ENCODE measurements around the gene KCTD7.
"Not testable (repeated sequence)": the region's sequence is repeated elsewhere in the genome, so short reads cannot be mapped to it uniquely, and the experiment has no call there.

KCTD7 gene

DNA sequence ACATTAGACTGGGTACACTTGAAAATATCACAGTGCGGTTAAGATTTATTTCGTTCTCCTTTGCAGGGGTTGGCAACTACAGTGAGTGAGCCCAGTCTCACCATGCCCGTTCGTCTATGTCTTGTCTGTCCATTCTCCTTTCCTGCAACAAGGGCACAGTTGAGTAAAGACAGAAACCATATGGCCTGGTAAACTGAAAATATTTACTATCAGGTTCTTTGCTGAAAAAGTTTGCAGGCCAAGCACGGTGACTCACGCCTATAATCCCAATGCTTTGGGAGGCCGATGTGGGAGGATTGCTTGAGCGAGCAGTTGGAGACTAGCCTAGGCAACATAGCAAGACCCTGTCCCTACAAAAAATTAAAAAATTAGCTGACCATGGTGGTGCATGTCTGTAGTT is 11.4 kb upstream of the KCTD7 start:
- no peak for DNase-seq

DNA sequence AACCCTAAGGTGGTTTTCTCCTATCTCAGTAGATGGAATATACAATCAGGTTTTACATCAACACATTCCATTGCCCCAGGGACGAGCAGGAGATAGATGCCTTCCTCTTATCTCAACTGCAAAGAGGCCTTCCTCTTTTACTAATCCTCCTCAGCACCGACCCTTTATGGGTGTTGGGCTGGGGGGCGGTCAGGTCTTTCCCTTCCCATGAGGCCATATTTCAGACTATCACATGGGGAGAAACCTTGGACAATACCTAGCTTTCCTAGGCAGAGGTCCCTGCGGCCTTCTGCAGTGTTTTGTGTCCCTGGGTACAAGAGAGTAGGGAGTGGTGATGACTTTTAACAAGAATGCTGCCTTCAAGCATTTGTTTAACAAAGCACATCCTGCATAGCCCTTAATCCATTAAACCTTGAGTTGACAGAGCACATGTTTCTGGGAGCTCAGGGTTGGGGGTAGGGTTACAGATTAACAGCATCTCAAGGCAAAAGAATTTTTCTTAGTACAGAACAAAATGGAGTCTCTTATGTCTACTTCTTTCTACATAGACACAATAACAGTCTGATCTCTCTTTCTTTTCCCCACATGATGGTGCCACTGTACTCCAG is 9.2 kb upstream of the KCTD7 start:
- not testable (repeated sequence) for DNase-seq

DNA sequence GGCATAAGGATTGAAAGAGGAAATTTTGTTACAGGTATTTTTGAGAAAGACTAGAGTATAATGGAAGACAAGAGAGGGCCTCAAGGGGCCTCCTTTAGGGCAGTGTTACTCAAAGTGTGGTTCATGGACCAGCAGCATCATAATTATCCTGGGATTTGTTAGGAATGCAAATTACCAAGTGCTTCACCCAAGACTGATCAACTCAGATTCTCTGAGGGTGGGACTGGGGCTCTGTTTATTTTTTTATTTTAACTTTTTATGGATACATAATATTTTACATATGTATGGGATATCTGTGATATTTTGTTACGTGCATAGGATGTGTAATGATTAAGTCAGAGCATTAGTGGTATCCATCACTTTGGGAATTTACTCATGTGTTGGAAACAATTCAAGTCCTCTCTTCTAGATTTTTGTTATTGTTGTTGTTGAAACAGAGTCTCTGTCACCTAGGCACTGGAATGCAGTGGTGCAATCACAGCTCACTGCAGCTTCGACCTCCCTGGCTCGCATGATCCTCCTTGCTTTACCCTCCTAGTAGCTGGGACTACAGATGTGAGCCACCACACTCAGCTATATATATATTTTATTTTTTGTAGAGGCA is 2.2 kb upstream of the KCTD7 start:
- no peak for DNase-seq

DNA sequence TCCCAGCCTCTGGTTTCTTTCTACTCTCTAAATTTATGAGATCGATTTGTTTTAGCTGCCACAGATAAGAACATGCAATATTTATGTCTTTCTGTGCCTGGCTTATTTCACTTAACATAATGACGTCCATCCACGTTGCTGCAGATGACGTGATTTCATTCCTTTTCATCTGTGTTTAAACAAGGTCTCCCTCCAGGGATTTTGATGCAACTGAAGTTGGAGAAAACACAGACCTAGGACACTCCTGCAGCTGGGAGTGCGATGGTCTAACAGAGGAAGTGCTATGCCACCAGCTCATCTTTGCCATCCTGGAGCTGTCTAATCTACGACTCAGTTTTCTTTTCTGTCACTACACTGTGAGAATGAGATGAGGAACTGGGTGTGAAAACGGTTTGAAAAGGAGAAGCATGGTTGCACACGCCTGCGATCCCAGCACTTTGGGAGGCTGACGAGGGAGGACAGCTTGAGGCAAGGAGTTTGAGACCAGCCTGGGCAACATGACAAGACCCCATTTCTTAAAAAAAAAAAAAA is 1.5 kb upstream of the KCTD7 start:
- no peak for DNase-seq

DNA sequence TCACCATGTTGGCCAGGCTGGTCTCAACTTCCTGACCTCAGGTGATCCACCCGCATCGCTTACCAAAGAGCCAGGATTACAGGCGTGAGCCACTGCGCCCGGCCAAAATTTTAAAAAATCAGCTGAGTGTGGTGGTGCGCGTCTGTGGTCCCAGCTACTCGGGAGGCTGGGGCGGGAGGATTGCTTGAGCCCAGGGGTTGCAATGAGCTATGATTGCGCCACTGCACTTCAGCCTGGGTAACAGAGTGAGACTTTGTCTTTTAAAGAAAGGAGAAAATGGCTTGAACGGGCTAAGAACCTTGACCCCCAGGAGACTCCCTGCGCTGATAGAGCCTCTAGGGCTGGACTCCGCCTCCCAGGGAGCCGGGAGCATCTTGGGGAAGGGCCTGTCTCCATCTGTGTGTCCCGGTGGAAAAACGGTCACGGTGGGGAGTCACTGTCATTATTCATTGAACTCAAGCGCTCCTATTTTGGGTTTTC is 760 bp upstream of the KCTD7 start:
- DNase-seq = no peak

DNA sequence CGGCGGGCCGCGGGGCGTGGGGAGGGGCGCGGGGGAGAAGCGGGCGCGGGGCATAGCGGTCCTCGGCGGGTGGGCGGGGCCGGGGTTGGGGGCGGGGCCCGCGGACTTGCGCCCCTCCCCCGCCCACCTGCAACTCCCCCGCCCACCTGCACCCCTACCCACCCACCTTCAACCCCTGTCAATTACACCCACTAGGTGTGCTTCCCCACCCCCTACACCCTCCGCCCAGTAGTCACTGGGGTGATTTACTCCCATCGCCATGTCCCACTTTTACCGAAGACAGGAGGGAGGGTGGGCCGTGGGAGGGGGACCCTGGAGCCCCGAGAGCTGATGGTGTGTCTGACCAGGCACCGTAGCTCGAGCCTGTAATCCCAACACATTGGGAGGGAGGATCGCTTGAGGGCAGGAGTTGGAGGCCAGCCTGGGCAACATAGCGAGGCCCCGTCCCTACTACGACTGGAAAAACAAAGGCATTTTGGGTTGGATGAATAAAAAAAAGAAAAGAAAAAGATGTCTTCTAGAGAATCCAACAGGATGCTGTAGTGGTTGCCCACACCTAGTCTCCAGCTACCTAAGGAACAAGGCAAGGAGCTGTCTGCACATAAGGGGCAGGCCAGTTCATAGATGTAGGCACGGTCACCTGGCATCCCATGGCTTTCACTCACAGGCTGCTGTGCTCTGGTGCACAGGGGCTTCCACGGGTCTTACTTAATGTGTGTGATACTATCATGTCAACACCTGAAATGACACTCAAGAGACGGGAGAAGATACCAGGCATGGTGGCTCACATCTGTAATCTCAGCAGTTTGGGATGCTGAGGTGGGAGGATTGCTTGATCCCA is 761 bp downstream of the KCTD7 start:
- DNase-seq = no peak

DNA sequence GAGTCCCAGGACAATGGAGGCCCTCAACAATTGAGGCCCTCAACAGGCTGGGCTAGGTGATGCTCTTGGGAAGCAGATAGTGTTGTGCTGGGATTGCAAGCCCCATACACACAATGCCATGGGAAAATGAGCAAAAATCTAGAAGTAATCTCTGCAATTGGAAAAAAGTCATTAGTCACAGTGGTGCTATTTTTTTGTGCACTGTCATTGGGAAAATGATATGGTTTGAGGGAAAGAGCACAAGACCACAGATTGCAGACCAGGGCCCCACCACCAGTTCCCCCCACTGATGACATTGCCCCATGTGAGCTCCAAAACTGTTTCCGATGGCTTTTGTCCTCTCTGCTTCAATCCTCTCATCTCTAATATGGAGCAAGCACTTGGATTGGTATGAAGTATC is 1.9 kb downstream of the KCTD7 start:
- no peak for DNase-seq

DNA sequence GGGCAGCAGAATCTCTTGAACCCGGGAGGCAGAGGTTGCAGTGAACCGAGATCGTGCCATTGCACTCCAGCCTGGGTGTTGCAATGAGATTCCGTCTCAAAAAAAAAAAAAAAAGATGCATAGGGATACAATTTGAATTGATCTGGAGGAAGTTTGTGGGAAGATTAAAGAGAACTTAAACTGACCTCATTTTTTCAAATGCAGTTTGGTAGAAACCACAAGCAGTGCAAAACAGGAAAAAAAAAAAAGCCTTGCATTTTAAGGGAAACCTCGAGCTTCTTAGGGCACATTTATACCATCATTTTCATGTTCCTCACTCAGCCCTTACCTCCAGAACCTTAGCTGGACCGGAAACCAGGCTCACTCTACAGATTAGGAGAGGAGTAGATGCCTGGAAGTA is 2.8 kb downstream of the KCTD7 start:
- no peak for DNase-seq

DNA sequence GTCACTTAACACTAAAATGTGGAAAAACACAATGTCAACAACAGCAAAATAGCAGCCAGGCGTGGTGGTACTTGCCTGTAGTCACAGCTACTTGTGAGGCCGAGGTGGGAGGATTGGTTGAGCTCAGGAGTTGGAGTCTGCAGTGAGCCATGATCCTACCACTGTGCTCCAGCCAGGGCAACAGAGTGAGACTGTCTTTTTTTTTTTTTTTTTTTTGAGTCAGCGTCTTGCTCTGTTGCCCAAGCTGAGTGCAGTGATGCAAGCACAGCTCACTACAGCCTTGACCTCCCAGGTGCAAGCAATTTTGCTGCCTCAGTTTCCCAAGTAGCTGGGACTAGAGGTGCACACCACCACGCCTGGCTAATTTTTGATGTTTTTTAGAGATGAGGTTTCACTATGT is 6.1 kb downstream of the KCTD7 start:
- DNase-seq = no peak

DNA sequence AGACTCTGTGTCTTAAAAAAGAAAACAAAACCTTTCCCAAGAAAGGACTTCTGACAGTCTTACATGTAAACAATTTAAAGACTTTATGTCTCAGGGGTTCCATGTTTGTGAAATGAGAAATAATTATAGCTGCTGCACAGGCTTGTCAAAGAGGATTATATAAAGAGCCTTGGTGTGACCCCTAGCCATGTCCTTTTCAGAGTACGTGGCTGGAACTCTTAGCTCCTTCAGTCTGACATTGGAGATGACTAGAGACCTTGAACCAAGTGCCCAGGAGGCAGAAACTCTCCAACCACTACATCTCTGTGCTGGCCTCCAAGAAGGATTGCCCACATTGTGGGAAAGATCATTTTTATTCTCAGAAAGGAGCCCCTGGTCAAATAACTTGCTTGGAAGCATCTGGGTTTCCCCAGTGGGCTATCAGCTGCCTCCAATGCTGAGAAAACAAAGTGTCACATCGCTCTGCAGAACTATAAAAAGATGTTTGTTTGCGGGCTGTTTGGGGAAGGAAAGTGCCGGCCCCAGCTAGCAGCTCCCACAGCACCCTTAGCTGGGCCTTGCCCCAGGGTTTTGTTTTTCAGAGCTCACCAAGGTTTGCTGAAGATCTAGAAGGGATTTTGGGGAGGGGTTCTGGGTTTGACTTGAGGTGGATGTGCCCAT is 6.8 kb downstream of the KCTD7 start:
- DNase-seq = not testable (repeated sequence)

DNA sequence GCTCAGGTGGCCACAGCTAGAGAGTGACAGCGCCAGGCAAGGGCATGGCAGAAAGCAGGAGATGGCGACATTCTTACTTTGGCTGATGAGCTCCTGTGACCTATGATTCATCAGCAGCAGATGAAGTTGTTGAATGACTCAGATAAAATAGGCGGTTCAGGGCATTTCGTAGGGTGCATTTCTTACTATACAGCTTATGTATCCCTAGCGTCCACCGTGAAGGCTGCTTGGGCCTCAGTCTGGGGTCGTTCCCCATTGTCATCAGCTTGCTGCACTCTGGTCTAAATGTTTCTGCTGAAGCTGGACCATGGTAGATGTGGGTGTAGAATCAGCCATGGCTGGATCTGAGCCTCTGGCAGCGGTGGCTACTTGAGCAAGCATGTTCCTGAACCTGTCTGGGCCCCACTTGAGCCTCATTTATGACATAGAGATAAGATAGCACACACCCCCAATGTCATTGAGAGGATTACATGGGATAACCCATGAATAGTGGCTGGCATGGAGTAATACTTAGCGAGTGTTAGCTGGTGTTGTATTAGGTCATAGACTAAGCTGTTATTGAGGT is 7.4 kb downstream of the KCTD7 start:
- DNase-seq = not testable (repeated sequence)

DNA sequence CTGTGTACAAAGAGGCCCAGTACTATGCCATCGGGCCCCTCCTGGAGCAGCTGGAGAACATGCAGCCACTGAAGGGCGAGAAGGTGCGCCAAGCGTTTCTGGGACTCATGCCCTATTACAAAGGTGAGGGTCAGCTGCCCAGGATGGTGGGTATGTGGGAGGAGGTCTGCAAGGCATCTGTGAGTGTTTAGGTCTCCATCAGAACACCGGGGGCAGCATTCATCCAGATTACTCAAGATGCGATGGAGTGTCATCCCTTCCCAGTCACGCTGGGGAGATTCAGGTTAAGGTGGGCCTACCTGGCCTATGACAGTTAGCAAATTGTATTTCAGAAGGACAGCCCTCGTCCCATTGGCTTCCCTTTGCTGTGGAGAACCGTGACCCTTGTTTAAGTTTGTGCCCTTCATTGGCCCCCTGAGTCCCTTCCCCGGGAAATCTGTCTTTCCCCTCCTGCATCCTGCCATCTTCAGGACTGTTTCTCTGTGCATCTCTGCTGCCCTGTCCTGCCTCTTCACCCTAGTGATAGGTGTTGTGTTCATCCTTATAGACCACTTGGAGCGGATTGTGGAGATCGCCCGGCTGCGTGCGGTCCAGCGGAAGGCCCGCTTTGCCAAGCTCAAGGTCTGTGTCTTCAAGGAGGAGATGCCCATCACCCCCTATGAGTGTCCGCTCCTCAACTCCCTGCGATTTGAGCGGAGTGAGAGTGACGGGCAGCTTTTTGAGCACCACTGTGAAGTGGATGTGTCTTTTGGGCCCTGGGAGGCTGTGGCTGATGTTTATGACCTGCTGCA is 9.8 kb downstream of the KCTD7 start:
- DNase-seq = no peak

DNA sequence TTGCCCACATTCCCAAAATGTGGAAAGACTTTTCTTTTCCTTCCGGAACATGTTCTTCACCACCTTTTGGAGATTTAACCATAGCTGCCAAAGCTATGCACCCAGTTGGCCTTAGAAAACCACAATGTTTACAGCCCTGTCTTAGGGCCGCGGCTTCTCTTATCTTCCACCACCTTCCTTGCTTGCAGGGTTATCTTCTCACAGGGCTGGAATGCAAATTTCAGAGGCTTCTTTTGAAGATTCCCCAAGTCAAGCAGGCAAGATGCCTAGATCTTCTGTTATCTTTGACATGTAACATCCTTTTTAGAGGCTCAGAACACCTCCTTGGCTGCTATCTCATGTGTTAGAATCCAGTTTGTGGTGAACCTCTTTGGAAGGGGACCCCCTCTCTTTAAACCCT is 11.1 kb downstream of the KCTD7 start:
- no peak for DNase-seq

DNA sequence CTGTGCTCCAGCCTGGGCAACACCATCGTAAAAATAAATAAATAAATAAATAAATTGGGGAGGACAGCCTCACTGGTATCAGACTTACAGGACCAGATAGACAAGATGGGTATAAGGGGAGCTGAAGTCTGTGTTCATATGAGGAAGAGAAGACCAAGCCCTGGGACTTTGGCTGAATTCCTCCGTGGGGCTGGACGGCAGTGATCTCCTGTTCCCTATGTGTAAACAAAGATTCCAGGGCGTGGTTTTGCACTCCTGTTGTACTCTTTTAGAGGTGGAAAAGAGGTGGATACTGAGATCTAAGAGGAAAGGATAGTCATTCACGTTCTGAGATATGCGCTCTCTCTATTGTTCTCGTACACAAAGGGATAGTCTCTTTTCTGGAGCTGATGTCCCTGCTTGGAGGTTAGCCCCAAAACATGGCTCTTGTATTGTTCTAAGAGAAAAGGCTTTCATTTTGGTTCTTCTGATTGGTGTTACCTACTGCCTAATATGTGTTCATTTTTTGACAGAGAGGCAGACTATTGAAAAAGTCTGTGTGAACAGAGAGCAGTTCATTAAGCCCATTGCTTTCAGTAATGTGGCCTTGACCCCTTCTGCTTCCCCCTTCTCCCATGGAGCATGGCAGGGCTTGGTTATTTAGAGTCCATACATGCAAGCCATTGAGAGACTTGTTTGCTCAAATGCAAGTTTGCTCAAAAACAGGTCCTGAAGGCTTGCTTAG is 12.3 kb downstream of the KCTD7 start:
- no peak for DNase-seq

DNA sequence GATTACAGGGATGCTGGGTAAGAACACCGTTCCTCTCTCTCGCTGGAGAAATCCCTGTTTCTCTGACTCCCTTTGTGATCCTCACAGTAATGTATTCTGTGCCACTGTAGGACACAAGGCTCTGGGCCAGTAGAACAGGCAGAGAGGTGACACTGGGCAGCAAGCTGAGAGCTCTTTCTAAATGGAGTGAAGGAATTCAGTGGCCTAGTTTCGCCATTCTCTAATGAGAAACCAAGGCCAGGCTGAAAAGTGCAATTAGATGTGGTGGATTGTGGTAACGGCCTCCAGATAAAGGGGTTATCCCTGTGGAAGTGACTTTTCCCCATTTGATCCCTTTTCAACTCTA is 12.8 kb downstream of the KCTD7 start:
- no peak for DNase-seq

DNA sequence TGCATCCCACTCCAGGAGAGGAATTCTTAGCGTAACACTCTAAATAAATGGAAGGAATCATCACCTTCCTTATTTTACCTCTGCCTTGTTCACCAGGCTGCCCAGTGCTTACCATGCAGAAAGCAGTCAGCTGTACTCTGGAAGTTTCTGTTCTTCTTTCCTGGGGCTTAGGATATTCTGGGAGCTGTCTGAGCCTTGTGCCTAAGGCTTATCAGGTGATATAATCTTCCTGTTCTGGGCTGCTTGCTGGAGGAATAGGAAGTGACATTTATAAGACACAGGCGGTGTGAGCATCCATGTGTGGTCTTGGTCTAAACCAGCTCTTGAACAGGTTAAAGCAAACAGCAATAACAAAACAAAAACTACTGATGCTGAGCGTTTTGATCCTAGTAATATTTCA is 13.5 kb downstream of the KCTD7 start:
- no peak for DNase-seq

DNA sequence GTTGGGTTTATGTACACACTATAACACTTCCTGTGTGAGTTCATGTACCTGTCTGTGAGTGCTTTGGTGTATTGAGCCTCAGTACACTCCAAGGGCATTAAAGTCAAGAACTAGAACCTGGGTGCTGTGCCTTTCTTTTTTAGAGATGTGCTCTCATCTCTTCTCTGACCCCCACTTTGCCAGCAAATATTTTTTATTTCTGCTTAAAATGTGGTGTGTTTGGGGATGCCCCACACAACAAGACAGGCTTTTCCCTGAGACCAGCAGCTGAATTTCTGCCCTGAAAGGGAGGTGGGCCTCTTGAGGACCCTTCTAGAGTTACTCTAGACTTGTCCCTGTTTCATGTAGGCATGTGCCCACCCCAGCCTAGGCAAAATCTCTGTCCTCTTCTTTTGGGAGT is 14.3 kb downstream of the KCTD7 start:
- DNase-seq = no peak

DNA sequence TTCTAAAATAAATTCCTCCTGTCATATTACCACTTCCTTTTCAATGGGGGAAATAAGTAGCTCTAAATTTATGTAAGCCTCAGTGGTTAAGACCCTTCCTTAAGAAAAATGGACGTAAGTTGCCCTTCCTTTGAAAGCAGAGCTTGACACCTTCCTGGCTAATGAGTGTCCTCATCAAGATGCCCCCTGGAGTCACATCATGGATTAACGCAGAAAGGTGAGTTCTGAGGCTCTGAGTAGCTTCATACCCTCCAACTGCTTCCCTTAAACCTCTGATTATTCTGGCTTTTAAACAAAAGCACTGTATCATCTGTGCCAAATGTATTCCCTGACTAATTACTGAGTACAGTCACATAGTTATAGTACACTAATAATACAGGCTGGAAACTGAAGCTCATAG is 14.7 kb downstream of the KCTD7 start:
- DNase-seq = no peak

DNA sequence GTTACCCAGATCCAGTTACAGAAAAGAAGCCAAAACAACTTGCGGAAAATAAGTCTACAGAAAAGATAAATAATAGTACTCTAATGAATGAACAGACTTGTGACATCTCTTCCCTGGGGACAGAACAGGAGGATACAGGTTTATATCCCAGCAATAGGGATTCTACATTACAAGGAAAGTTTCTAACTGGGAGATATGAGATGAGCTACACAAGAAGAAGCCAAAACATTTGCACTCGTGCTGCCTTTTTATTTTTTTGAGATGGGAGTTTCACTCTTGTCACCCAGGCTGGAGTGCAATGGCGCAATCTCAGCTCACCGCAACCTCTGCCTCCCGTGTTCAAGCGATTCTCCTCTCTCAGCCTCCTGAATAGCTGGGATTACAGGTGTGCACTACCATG is 22.3 kb downstream of the KCTD7 start:
- DNase-seq = not testable (repeated sequence)

DNA sequence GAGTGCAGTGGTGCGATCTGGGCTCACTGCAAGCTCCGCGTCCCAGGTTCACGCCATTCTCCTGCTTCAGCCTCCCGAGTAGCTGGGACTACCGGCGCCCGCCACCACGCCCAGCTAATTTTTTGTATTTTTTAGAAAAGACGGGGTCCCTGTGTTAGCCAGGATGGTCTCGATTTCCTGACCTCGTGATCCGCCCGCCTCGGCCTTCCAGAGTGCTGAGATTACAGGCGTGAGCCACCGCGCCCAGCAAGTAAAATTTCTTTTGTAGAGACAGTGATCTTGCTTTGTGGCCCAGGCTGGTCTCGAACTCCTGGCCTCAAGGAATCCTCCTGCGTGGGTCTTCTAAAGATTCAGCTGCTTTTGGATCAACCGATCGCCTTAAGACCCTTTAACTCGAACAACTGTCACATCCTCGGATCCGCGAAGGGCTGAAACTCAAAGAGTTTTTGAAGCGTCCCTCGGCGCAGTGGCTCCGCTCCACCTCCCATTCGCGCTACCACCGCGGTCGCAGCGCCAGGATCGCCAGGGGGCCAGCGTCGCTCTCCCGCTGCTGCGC is 25.1 kb downstream of the KCTD7 start:
- DNase-seq = not testable (repeated sequence)

Measured in NCI-H1048 (cell line).